Adipocyte (in vitro differentiated cells): ENCODE data around the gene GNG11.
"Not testable (repeated sequence)": the region's sequence is repeated elsewhere in the genome, so short reads cannot be mapped to it uniquely, and the experiment has no call there.

ENCODE experiments used
- DNase-seq: peaks from one replicate; pipeline ENCODE4 v3.0.0-alpha.2; 2015; ENCODE audit warnings: low read depth
- H3K27me3 ChIP-seq: replicated peaks from 2 replicates; pipeline ENCODE4 v1.7.0; 2013; ENCODE audit warnings: mild to moderate bottlenecking, low read length, moderate library complexity; ENCODE audit not compliant: control insufficient read depth, insufficient read depth
- H3K36me3 ChIP-seq: 2 replicates; pipeline ENCODE4 v1.7.0; 2013; ENCODE audit warnings: low read length, mild to moderate bottlenecking, moderate library complexity; ENCODE audit not compliant: control insufficient read depth, insufficient read depth, severe bottlenecking
- H3K4me1 ChIP-seq: 2 replicates; pipeline ENCODE4 v1.7.0; 2013; ENCODE audit warnings: mild to moderate bottlenecking, low read length, moderate library complexity; ENCODE audit not compliant: control insufficient read depth, insufficient read depth
- H3K4me3 ChIP-seq: 2 replicates; pipeline ENCODE4 v1.7.0; 2013; ENCODE audit warnings: mild to moderate bottlenecking, low read length, moderate library complexity
- H3K9ac ChIP-seq: 2 replicates; pipeline ENCODE4 v1.7.0; 2013; ENCODE audit warnings: mild to moderate bottlenecking, low read length, moderate library complexity
- H3K9me3 ChIP-seq: 2 replicates; pipeline ENCODE4 v1.7.0; 2013; ENCODE audit warnings: mild to moderate bottlenecking, low read length, moderate library complexity; ENCODE audit not compliant: control insufficient read depth

Gene GNG11

GRCh38 chr7:93913197-93913596 is 8.3 kb upstream of the GNG11 start:
- no peak for DNase-seq
- Histone ChIP-seq H3K4me3 (no peak overlapping the region), H3K36me3 (no peaks in the 10 kb centered on the region), H3K9ac (no peak overlapping the region), H3K4me1 (peaks cover 20% of the 10 kb centered on the region), H3K27me3 (no peaks in the 10 kb centered on the region), H3K9me3 (no peaks in the 10 kb centered on the region)

GRCh38 chr7:93914581-93915066 is 6.9 kb upstream of the GNG11 start:
- no peaks in the 10 kb centered on the region for H3K27me3 ChIP-seq
- no peaks in the 10 kb centered on the region for H3K9me3 ChIP-seq
- H3K4me3 ChIP-seq: peak overlapping the region; percentile 57
- H3K36me3 ChIP-seq: no peaks in the 10 kb centered on the region
- no peak overlapping the region for H3K9ac ChIP-seq
- H3K4me1 ChIP-seq: peaks cover 20% of the 10 kb centered on the region
- peak; percentile 68 for DNase-seq

DNA sequence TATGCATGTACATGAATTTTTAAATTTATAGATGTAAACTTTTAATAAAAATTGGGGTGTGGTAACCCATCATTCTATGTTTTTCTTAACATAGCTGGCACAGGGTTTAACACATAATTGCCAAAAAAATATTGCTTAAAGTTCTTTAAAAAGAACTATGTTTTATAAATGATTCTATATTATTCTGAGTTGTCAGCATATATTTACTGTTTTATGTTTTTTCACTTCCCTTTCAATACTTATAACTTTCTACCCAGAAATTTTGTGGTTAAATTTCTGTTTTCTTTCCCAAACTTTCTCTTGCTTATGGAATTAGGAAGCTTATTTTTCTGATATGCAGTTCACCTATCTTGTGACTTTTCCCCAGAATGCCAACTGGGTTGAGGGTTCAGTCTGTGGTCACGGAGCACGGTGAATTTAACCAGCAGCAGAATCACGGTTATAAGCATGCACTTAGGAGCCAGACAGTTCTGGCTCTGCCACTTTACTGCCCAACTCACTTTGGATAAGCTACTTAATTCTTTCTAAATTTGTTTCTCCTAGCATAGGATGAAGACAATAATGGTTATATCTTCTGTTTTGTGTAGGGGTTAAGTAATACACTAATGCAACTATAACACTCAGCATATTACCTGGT is 6.2 kb upstream of the GNG11 start:
- peaks cover 19% of the 10 kb centered on the region for H3K4me1 ChIP-seq
- DNase-seq, H3K27me3 ChIP-seq, H3K9ac ChIP-seq, H3K4me3 ChIP-seq, H3K36me3 ChIP-seq, H3K9me3 ChIP-seq: not testable (repeated sequence)

- DNase-seq, H3K4me3 ChIP-seq: not testable (repeated sequence)
- H3K4me1 ChIP-seq: peaks cover 21% of the 10 kb centered on the region
Observed at GRCh38 chr7:93915888-93916287, 5.6 kb upstream of the GNG11 start.

GRCh38 chr7:93916315-93916714 is 5.2 kb upstream of the GNG11 start:
- H3K9ac ChIP-seq, H3K27me3 ChIP-seq, H3K4me3 ChIP-seq, H3K36me3 ChIP-seq, H3K9me3 ChIP-seq, DNase-seq: not testable (repeated sequence)
- H3K4me1 ChIP-seq: peaks cover 22% of the 10 kb centered on the region

More at GRCh38 chr7:93915888-93916287, 5.6 kb upstream of the GNG11 start:
- H3K27me3 ChIP-seq, H3K9me3 ChIP-seq, H3K9ac ChIP-seq, H3K36me3 ChIP-seq: not testable (repeated sequence)

- Histone ChIP-seq H3K9ac (peak overlapping the region; percentile 96), H3K9me3 (no peaks in the 10 kb centered on the region), H3K4me3 (peak overlapping the region; percentile 93), H3K4me1 (peaks cover 22% of the 10 kb centered on the region), H3K36me3 (no peaks in the 10 kb centered on the region), H3K27me3 (no peaks in the 10 kb centered on the region)
- DNase-seq: peak; percentile 23
Observed at GRCh38 chr7:93920496-93921182, 896 bp upstream of the GNG11 start.

- peak overlapping the region; percentile 93 for H3K4me3 ChIP-seq
Observed at GRCh38 chr7:93921186-93921585, 349 bp upstream of the GNG11 start.

GRCh38 chr7:93923296-93923695 is 1.8 kb downstream of the GNG11 start:
- peak; percentile 8 for DNase-seq
- H3K4me3 ChIP-seq: peak overlapping the region; percentile 93

More at GRCh38 chr7:93921186-93921585, 349 bp upstream of the GNG11 start:
- H3K36me3 ChIP-seq: peaks cover 4% of the 10 kb centered on the region
- H3K27me3 ChIP-seq: no peaks in the 10 kb centered on the region
- no peak for DNase-seq
- peak overlapping the region; percentile 96 for H3K9ac ChIP-seq
- H3K4me1 ChIP-seq: peaks cover 22% of the 10 kb centered on the region
- H3K9me3 ChIP-seq: no peaks in the 10 kb centered on the region

GRCh38 chr7:93923942-93924341 is 2.4 kb downstream of the GNG11 start:
- H3K36me3 ChIP-seq: peaks cover 14% of the 10 kb centered on the region
- H3K4me3 ChIP-seq: peak overlapping the region; percentile 93
- H3K9me3 ChIP-seq: no peaks in the 10 kb centered on the region
- DNase-seq: peak; percentile 28
- H3K9ac ChIP-seq: peak overlapping the region; percentile 96
- H3K27me3 ChIP-seq: no peaks in the 10 kb centered on the region
- H3K4me1 ChIP-seq: peaks cover 22% of the 10 kb centered on the region

More at GRCh38 chr7:93923296-93923695, 1.8 kb downstream of the GNG11 start:
- Histone ChIP-seq H3K4me1 (peaks cover 22% of the 10 kb centered on the region), H3K36me3 (peaks cover 14% of the 10 kb centered on the region), H3K27me3 (no peaks in the 10 kb centered on the region), H3K9ac (peak overlapping the region; percentile 96), H3K9me3 (no peaks in the 10 kb centered on the region)

DNA sequence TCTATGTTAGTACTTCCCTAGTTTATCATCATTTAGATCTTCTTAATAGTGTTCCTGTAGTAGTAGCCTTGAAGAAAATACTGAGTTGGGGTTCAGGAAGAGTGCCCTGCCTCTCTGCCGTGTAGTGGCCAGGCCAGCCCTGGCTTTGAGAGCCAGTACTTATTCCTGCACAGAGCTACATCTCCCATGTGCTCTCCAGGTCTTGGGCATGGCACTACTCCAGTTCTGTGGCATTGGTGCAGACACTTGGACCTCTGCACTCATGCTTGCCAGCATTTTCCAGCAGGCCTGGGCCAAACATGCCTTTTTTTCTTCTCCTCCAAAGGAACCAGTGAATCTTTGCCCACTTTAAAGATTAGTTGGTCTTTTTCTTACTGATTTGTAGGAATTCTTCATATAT is 5.3 kb downstream of the GNG11 start:
- Histone ChIP-seq H3K36me3 (peaks cover 14% of the 10 kb centered on the region), H3K27me3 (no peaks in the 10 kb centered on the region), H3K4me1 (peaks cover 9% of the 10 kb centered on the region), H3K9ac (no peak overlapping the region), H3K9me3 (no peaks in the 10 kb centered on the region), H3K4me3 (no peak overlapping the region)
- no peak for DNase-seq

GRCh38 chr7:93927585-93927984 is 6.0 kb downstream of the GNG11 start:
- Histone ChIP-seq H3K9me3 (no peaks in the 10 kb centered on the region), H3K27me3 (no peaks in the 10 kb centered on the region), H3K36me3 (peaks cover 14% of the 10 kb centered on the region), H3K4me1 (peaks cover 9% of the 10 kb centered on the region), H3K9ac (no peak overlapping the region), H3K4me3 (no peak overlapping the region)
- no peak for DNase-seq
